ENCODE results near the gene SPANXN5. TPM values are rescaled to one million over a fixed set of nuclear protein-coding genes. Genes with fewer than 3 reads are reported as not detected.
"Not testable (repeated sequence)": the region's sequence is repeated elsewhere in the genome, so short reads cannot be mapped to it uniquely, and the experiment has no call there.

SPANXN5 gene
- not detected for total RNA-seq

- POLR2A ChIA-PET: not testable (repeated sequence)
Observed at GRCh38 chrX:52797327-52797726, at the start of gene SPANXN5. TSS of gene SPANXN5 (minus strand) at chrX:52797427. CDS start at chrX:52797348, 79 bp downstream.

GRCh38 chrX:52843619-52844018 is 46.4 kb upstream of the SPANXN5 start:
- CTCF ChIA-PET, POLR2A ChIA-PET: not testable (repeated sequence)

More at GRCh38 chrX:52797327-52797726, at the start of gene SPANXN5:
- CTCF ChIA-PET: not testable (repeated sequence)

- ChIA-PET POLR2A (no interaction called here), CTCF (no interaction called here)
Observed at GRCh38 chrX:52839137-52839536, 41.9 kb upstream of the SPANXN5 start.

GRCh38 chrX:52830551-52830950 is 33.3 kb upstream of the SPANXN5 start:
- ChIA-PET POLR2A (no interaction called here), CTCF (no interaction called here)

- POLR2A ChIA-PET: no interaction called here
- CTCF ChIA-PET: no interaction called here
Observed at GRCh38 chrX:52824608-52825007, 27.4 kb upstream of the SPANXN5 start.

GRCh38 chrX:52821079-52821760 is 24.0 kb upstream of the SPANXN5 start:
- ChIA-PET POLR2A (no interaction called here), CTCF (no interaction called here)

GRCh38 chrX:52819788-52820187 is 22.6 kb upstream of the SPANXN5 start:
- ChIA-PET CTCF (no interaction called here), POLR2A (no interaction called here)

GRCh38 chrX:52811065-52811625 is 13.9 kb upstream of the SPANXN5 start, which contains the start of gene XAGE5:
TSS of gene XAGE5 (plus strand) at chrX:52811287. CDS start at chrX:52812567, 1,280 bp downstream.
- ChIA-PET POLR2A (no interaction called here), CTCF (no interaction called here)

- CTCF ChIA-PET, POLR2A ChIA-PET: not testable (repeated sequence)
Observed at GRCh38 chrX:52804876-52805275, 7.6 kb upstream of the SPANXN5 start.

- CTCF ChIA-PET, POLR2A ChIA-PET: not testable (repeated sequence)
Observed at GRCh38 chrX:52773504-52773903, 23.7 kb downstream of the SPANXN5 start.

GRCh38 chrX:52765983-52766382 is 31.2 kb downstream of the SPANXN5 start:
- POLR2A ChIA-PET, CTCF ChIA-PET: not testable (repeated sequence)

GRCh38 chrX:52750952-52751351 is 46.3 kb downstream of the SPANXN5 start, which contains the start of gene SSX2B:
TSS of gene SSX2B (plus strand) at chrX:52751252. CDS start at chrX:52752681, 1,429 bp downstream.
- POLR2A ChIA-PET, CTCF ChIA-PET: not testable (repeated sequence)

Other genes with a start within 250 kb of the SPANXN5 start
- gene SSX7, start 142.5 kb downstream of the SPANXN5 start, total RNA-seq: not detected
- not detected for gene SSX2, start 90.2 kb downstream of the SPANXN5 start, total RNA-seq
- not detected for gene SSX2B, start 46.2 kb downstream of the SPANXN5 start, total RNA-seq
- gene XAGE5, start 13.9 kb upstream of the SPANXN5 start, total RNA-seq: not detected
- not detected for gene XAGE3, start 70.7 kb upstream of the SPANXN5 start, total RNA-seq
- 10 to 100 TPM; 12.6 to 14.1 TPM for gene FAM156B, start 99.9 kb upstream of the SPANXN5 start, total RNA-seq
- 10 to 100 TPM; 24.0 to 25.7 TPM for gene FAM156A, start 161.1 kb upstream of the SPANXN5 start, total RNA-seq

Data from activated CD8-positive, alpha-beta memory T cell treated with anti-CD3 and anti-CD28 coated beads for 36 hours (primary cell).